ACC112 (cell line): ENCODE data around the gene USP28.
"Not testable (repeated sequence)": the region's sequence is repeated elsewhere in the genome, so short reads cannot be mapped to it uniquely, and the experiment has no call there.

ENCODE experiments used
- H2AFZ ChIP-seq: fragments of 200-600 bp; sonication (generic); one replicate; pipeline ENCODE4 v1.6.0; 2017; ENCODE audit warnings: antibody characterized with exemption, low read length; ENCODE audit not compliant: unreplicated experiment
- H3K27ac ChIP-seq: fragments of 200-600 bp; sonication (generic); 2 replicates; pipeline ENCODE4 v1.5.1; 2014; ENCODE audit warnings: low read depth, mild to moderate bottlenecking, antibody characterized with exemption, low read length, moderate library complexity
- H3K27me3 ChIP-seq: fragments of 200-600 bp; sonication (generic); 2 replicates; pipeline ENCODE4 v1.6.1; 2014; ENCODE audit warnings: mild to moderate bottlenecking, antibody characterized with exemption, low read length, moderate library complexity, mixed read lengths; ENCODE audit not compliant: insufficient read depth
- H3K36me3 ChIP-seq: fragments of 200-600 bp; sonication (generic); 2 replicates; pipeline ENCODE4 v1.6.1; 2016; ENCODE audit warnings: mild to moderate bottlenecking, antibody characterized with exemption, low read length, moderate library complexity, mixed read lengths; ENCODE audit not compliant: insufficient read depth
- H3K4me1 ChIP-seq: fragments of 200-600 bp; sonication (generic); one replicate; pipeline ENCODE4 v1.6.1; 2016; ENCODE audit warnings: low read length, mixed read lengths; ENCODE audit not compliant: insufficient read depth, unreplicated experiment, control insufficient read depth
- H3K4me3 ChIP-seq: fragments of 200-600 bp; sonication (generic); 2 replicates; pipeline ENCODE4 v1.5.1; 2014; ENCODE audit warnings: mild to moderate bottlenecking, low read depth, low read length
- H3K79me2 ChIP-seq: fragments of 200-600 bp; sonication (generic); one replicate; pipeline ENCODE4 v1.6.0; 2016; ENCODE audit warnings: low read length; ENCODE audit not compliant: control insufficient read depth, unreplicated experiment, insufficient read depth

Gene USP28

GRCh38 chr11:113875234-113876073, at the start of gene USP28:
USP28 (minus strand) TSS chr11:113875572; CDS start chr11:113875501, 71 bp downstream.
- peaks cover 23% of the 10 kb centered on the region for H3K4me1 ChIP-seq
- peak within 1 kb of the TSS; percentile 100 for H2AFZ ChIP-seq
- no peaks in the 10 kb centered on the region for H3K27me3 ChIP-seq
- peak within 1 kb of the TSS; percentile 96 for H3K4me3 ChIP-seq
- no peaks in the 10 kb centered on the region for H3K36me3 ChIP-seq
- peaks cover 16% of the 10 kb centered on the region for H3K79me2 ChIP-seq
- peak within 1 kb of the TSS; percentile 78 for H3K27ac ChIP-seq

GRCh38 chr11:113923572-113923971, 48.2 kb upstream of the USP28 start:
- no peaks in the 10 kb centered on the region for H3K36me3 ChIP-seq
- no peaks in the 10 kb centered on the region for H3K79me2 ChIP-seq
- H3K27me3 ChIP-seq: peaks cover 21% of the 10 kb centered on the region
- no peaks in the 10 kb centered on the region for H3K4me1 ChIP-seq
- no peak overlapping the region for H3K27ac ChIP-seq
- H2AFZ ChIP-seq: no peak overlapping the region
- no peak overlapping the region for H3K4me3 ChIP-seq

- H3K27ac ChIP-seq, H3K4me1 ChIP-seq, H3K79me2 ChIP-seq, H3K36me3 ChIP-seq, H2AFZ ChIP-seq, H3K4me3 ChIP-seq: not testable (repeated sequence)
- H3K27me3 ChIP-seq: peaks cover 48% of the 10 kb centered on the region
These were observed 36.1 kb upstream of the USP28 start for GRCh38 chr11:113911491-113911890.

GRCh38 chr11:113908098-113908497, 32.7 kb upstream of the USP28 start:
- Histone ChIP-seq H3K36me3 (no peaks in the 10 kb centered on the region), H3K4me3 (no peak overlapping the region), H3K27me3 (peaks cover 72% of the 10 kb centered on the region), H3K27ac (no peak overlapping the region), H2AFZ (no peak overlapping the region), H3K79me2 (no peaks in the 10 kb centered on the region), H3K4me1 (no peaks in the 10 kb centered on the region)

- no peaks in the 10 kb centered on the region for H3K79me2 ChIP-seq
- H3K27me3 ChIP-seq: peaks cover 76% of the 10 kb centered on the region
- no peak overlapping the region for H3K4me3 ChIP-seq
- H3K36me3 ChIP-seq: no peaks in the 10 kb centered on the region
- H3K27ac ChIP-seq: no peak overlapping the region
- H2AFZ ChIP-seq: no peak overlapping the region
- no peaks in the 10 kb centered on the region for H3K4me1 ChIP-seq
These were observed 32.3 kb upstream of the USP28 start for GRCh38 chr11:113907681-113908080.

GRCh38 chr11:113907152-113907551, 31.8 kb upstream of the USP28 start:
- H3K4me3 ChIP-seq: no peak overlapping the region
- H3K27me3 ChIP-seq: peaks cover 79% of the 10 kb centered on the region
- H3K27ac ChIP-seq: no peak overlapping the region
- no peaks in the 10 kb centered on the region for H3K79me2 ChIP-seq
- H3K36me3 ChIP-seq: no peaks in the 10 kb centered on the region
- no peaks in the 10 kb centered on the region for H3K4me1 ChIP-seq
- H2AFZ ChIP-seq: no peak overlapping the region

GRCh38 chr11:113906516-113906915, 31.1 kb upstream of the USP28 start:
- Histone ChIP-seq H2AFZ (no peak overlapping the region), H3K79me2 (no peaks in the 10 kb centered on the region), H3K27ac (no peak overlapping the region), H3K36me3 (no peaks in the 10 kb centered on the region), H3K4me3 (no peak overlapping the region), H3K27me3 (peaks cover 85% of the 10 kb centered on the region), H3K4me1 (no peaks in the 10 kb centered on the region)

GRCh38 chr11:113906038-113906437, 30.7 kb upstream of the USP28 start:
- no peak overlapping the region for H3K4me3 ChIP-seq
- no peaks in the 10 kb centered on the region for H3K36me3 ChIP-seq
- no peaks in the 10 kb centered on the region for H3K4me1 ChIP-seq
- H3K27ac ChIP-seq: no peak overlapping the region
- H3K79me2 ChIP-seq: no peaks in the 10 kb centered on the region
- peaks cover 89% of the 10 kb centered on the region for H3K27me3 ChIP-seq
- H2AFZ ChIP-seq: no peak overlapping the region

GRCh38 chr11:113904379-113905101, 29.2 kb upstream of the USP28 start, which contains the start of gene HTR3B:
HTR3B (plus strand) TSS chr11:113904796; CDS start chr11:113904934, 138 bp downstream.
- Histone ChIP-seq H3K36me3 (no peaks in the 10 kb centered on the region), H3K4me3 (no peak within 1 kb of the TSS), H3K79me2 (no peaks in the 10 kb centered on the region), H3K4me1 (no peaks in the 10 kb centered on the region), H3K27ac (no peak within 1 kb of the TSS), H3K27me3 (peaks cover 86% of the 10 kb centered on the region), H2AFZ (no peak within 1 kb of the TSS)

GRCh38 chr11:113901141-113901540, 25.8 kb upstream of the USP28 start:
- Histone ChIP-seq H3K27ac (no peak overlapping the region), H3K79me2 (no peaks in the 10 kb centered on the region), H3K4me3 (no peak overlapping the region), H3K4me1 (no peaks in the 10 kb centered on the region), H3K27me3 (peaks cover 58% of the 10 kb centered on the region), H3K36me3 (no peaks in the 10 kb centered on the region), H2AFZ (no peak overlapping the region)
